Activated CD4-positive, alpha-beta T cell treated with anti-CD3 and anti-CD28 coated beads for 36 hours (primary cell): ENCODE data around the gene OPN1MW2. TPM values are rescaled to one million over a fixed set of nuclear protein-coding genes. Genes with fewer than 3 reads are reported as not detected.
A peak's percentile ranks its signal among the peaks of the same experiment; 100 is the strongest.
"Not testable (repeated sequence)": the region's sequence is repeated elsewhere in the genome, so short reads cannot be mapped to it uniquely, and the experiment has no call there.

ENCODE experiments used
- ATAC-seq: fragments of 200-7000 bp; cut with Tn5 transposase; one replicate; pipeline ENCODE4 v1.10.0; 2021; ENCODE audit warnings: mild to moderate bottlenecking, moderate library complexity
- CTCF ChIA-PET: fragments of 350-600 bp; sonication (Branson Sonifier 250); formaldehyde crosslinking; loops from one replicate; lab custom pipeline; 2021; ENCODE audit warnings: antibody characterized with exemption; lab: Charles Lee
- POLR2A ChIA-PET: fragments of 350-600 bp; sonication (Branson Sonifier 250); formaldehyde crosslinking; loops from one replicate; lab custom pipeline; 2021; ENCODE audit warnings: antibody characterized with exemption, inconsistent platforms; lab: Charles Lee
- DNase-seq: peaks from one replicate; pipeline ENCODE4 v3.0.0-alpha.2; 2020
- H3K27ac Mint-ChIP-seq: one replicate; pipeline ENCODE4 v1.8.0; 2021; ENCODE audit warnings: mixed read lengths
- H3K27me3 Mint-ChIP-seq: one replicate; pipeline ENCODE4 v1.8.0; 2021; ENCODE audit warnings: mixed read lengths
- H3K36me3 Mint-ChIP-seq: one replicate; pipeline ENCODE4 v1.8.0; 2021; ENCODE audit warnings: low read depth, mixed read lengths
- H3K4me1 Mint-ChIP-seq: one replicate; pipeline ENCODE4 v1.8.0; 2021; ENCODE audit warnings: mixed read lengths
- H3K4me3 Mint-ChIP-seq: one replicate; pipeline ENCODE4 v1.8.0; 2021; ENCODE audit warnings: mild to moderate bottlenecking, moderate library complexity, mixed read lengths
- H3K9me3 Mint-ChIP-seq: one replicate; pipeline ENCODE4 v1.8.0; 2021; ENCODE audit warnings: low read depth, mixed read lengths
- intact Hi-C, 2 experiments: fragments of 100-400 bp; cut with DNase I in 1 of 2; cut with micrococcal nuclease in 1 of 2; formaldehyde crosslinking; loops; one replicate each; pipeline versions ENCODE4 v1.14.2 to v1.15.1; 2022 to 2024; cut with DNase I, micrococcal nuclease
- total RNA-seq, 2 experiments: library from RNA; stranded (reverse); gene quantifications; one replicate each; pipeline ENCODE4 v1.2.3, GENCODE V29; 2021

The OPN1MW2 gene
- total RNA-seq, 2 experiments from 2014 or later, result not detected

DNA sequence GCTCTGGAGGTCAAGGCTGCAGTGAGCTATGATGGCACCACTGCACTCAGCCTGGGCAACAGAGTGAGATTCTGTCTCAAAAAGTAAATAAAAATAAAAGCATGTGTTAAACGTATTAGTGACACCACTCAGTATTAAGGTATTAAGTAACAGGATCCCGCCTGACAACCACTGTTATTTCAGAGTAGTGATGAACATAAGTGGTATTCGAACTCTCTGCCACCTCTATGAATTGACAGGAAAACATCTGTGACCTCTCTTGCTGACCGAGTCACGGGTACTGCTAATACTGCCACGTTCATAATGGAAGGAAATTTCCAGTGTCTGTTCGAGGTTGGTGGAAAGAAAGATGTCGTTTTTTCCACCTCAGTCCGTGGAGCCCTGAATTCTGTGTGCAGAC, 7.2 kb downstream of the OPN1MW2 start:
- CTCF ChIA-PET, H3K36me3 Mint-ChIP-seq, intact Hi-C loops, ATAC-seq, H3K27ac Mint-ChIP-seq, H3K27me3 Mint-ChIP-seq, DNase-seq, H3K4me3 Mint-ChIP-seq, POLR2A ChIA-PET, H3K4me1 Mint-ChIP-seq, H3K9me3 Mint-ChIP-seq: not testable (repeated sequence)

DNA sequence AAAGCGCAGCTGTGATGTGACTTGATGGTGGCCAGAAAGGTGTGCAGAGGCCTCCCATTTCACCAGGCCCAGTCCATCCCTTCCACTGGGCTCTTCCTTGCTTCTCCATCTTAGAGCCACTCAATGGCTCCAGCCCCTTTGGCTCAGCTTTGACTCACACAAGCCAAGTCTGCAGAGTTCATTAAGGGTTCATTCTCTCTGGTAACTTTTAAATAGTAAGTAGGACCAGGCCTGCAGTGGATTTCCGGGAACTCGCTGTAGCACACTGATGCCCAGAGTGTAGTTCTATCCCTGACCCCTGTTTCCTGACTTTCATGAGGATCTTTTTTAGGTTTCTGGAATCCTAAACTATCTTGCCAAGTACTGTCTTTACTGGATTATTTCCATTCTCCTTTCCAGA, 11.9 kb downstream of the OPN1MW2 start:
- H3K4me3 Mint-ChIP-seq, H3K9me3 Mint-ChIP-seq, H3K4me1 Mint-ChIP-seq, H3K27me3 Mint-ChIP-seq, intact Hi-C loops, CTCF ChIA-PET, ATAC-seq, DNase-seq, H3K27ac Mint-ChIP-seq, POLR2A ChIA-PET, H3K36me3 Mint-ChIP-seq: not testable (repeated sequence)

- POLR2A ChIA-PET, H3K9me3 Mint-ChIP-seq: not testable (repeated sequence)
Observed at GRCh38 chrX:154233620-154234019, 14.1 kb downstream of the OPN1MW2 start.

DNA sequence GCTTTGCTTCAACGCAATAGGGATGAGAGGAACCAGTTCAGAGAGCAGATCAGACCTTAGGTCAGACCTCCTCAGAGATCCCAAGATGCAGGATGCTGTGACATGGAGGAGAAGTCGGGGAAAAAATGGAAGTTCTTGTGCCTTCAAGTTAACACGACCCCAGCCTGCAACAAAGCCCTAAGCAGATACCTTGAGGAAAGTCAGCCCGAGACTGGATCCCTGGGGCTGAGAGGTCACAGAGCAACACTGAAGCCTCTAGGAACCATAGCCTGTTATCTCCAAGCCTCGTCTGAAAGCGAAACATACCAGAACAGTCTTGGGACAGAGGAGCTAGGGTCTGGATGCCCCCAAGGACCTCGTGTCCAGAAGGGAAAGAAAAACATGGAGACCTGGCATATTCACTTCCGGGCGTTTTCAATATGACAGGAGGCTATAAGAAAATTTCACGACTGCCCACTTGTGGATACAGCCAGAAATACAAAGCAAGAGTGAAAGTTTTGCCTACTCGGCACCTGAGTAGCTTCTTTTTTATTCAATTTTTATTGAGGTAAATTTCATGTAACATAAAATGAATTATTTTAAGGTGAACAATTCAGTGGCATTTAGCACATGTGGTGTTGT, 19.5 kb downstream of the OPN1MW2 start:
- ATAC-seq, result not testable (repeated sequence)

More at GRCh38 chrX:154233620-154234019, 14.1 kb downstream of the OPN1MW2 start:
- DNase-seq, CTCF ChIA-PET, H3K4me3 Mint-ChIP-seq, H3K27me3 Mint-ChIP-seq, H3K27ac Mint-ChIP-seq, intact Hi-C loops, H3K4me1 Mint-ChIP-seq, H3K36me3 Mint-ChIP-seq, ATAC-seq: not testable (repeated sequence)

GRCh38 chrX:154239982-154240503, 20.5 kb downstream of the OPN1MW2 start:
- DNase-seq, result peak; percentile 1
- ATAC-seq, H3K9me3 Mint-ChIP-seq, H3K4me1 Mint-ChIP-seq, POLR2A ChIA-PET, H3K4me3 Mint-ChIP-seq, H3K27ac Mint-ChIP-seq, H3K36me3 Mint-ChIP-seq, H3K27me3 Mint-ChIP-seq, intact Hi-C loops: not testable (repeated sequence)
- CTCF ChIA-PET, result interaction anchor here (0.7 to 0.8 kb wide), 2 partner anchors 68 to 79 kb away, joined by 3 read pairs; no protein-coding TSS in a partner anchor

More for the DNA sequence above, 19.5 kb downstream of the OPN1MW2 start:
- H3K36me3 Mint-ChIP-seq, H3K4me1 Mint-ChIP-seq, CTCF ChIA-PET, POLR2A ChIA-PET, H3K27ac Mint-ChIP-seq, H3K4me3 Mint-ChIP-seq, H3K27me3 Mint-ChIP-seq, H3K9me3 Mint-ChIP-seq, intact Hi-C loops: not testable (repeated sequence)
- DNase-seq, result peak; percentile 1

DNA sequence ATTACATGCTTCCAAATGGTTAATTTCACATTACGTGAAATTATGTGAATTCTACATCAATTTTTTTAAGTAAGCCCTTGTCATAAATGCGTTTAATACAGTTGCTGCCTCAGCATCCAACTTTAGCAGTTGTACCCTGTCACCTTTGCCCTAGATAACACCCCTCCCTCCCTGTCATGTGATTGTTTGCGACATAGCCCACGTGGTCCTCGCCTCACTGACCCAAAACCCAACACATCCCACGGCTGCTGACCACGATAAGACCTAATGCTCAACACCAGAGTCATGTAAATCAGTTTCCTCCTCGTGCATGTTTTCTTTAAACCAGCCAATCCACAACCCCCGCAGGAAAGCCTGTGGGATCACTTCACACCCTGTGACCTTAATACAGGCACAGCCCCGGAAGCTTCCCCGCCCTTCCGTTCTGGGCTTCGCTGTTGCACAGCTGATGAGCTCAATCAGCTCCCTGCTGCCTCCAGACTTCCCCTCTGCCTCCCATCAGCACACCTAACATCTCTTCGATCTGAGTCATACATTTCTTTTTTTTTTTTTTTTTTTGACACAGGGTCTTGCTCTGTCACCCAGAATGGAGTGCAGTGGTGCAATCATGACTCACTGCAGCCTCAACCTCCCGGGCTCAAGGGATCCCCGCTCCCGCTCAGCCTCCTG, 28.0 kb downstream of the OPN1MW2 start:
- H3K36me3 Mint-ChIP-seq, H3K4me3 Mint-ChIP-seq, H3K9me3 Mint-ChIP-seq, DNase-seq, H3K27me3 Mint-ChIP-seq, CTCF ChIA-PET, POLR2A ChIA-PET, intact Hi-C loops, H3K4me1 Mint-ChIP-seq, H3K27ac Mint-ChIP-seq: not testable (repeated sequence)
- peak; percentile 98 for ATAC-seq

DNA sequence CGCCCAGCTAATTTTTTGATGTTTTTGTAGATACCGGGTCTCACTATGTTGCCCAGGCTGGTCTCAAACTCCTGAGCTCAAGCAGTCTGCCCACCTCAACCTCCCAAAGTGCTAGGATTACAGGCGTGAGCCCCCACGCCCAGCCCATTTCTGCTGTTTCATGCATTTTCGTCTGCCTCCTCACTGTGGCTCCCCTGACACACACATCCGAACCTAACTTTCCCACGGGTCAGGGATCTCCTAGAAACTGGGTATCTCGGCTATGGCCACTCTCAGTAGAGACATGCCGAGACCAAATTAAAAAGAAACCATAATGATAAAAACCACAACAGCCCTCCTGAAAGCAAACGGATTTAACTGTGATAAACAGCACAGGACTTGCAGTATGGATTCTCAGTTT, 28.5 kb downstream of the OPN1MW2 start:
- DNase-seq, H3K36me3 Mint-ChIP-seq, H3K9me3 Mint-ChIP-seq, POLR2A ChIA-PET, H3K27me3 Mint-ChIP-seq, H3K4me1 Mint-ChIP-seq, intact Hi-C loops, H3K27ac Mint-ChIP-seq, H3K4me3 Mint-ChIP-seq, CTCF ChIA-PET: not testable (repeated sequence)
- peak; percentile 8 for ATAC-seq

DNA sequence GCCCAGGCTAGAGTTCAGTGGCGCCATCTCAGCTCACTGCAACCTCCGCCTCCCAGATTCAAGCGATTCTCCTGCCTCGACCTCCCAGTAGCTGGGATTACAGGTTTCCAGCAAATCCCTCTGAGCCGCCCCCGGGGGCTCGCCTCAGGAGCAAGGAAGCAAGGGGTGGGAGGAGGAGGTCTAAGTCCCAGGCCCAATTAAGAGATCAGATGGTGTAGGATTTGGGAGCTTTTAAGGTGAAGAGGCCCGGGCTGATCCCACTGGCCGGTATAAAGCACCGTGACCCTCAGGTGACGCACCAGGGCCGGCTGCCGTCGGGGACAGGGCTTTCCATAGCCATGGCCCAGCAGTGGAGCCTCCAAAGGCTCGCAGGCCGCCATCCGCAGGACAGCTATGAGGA, 37.7 kb downstream of the OPN1MW2 start, which contains the start of gene OPN1MW3:
OPN1MW3 (plus strand) TSS at position 301 of the 400 bp plus-strand sequence; CDS start at position 339, 38 bp downstream.
- H3K9me3 Mint-ChIP-seq, POLR2A ChIA-PET, H3K27me3 Mint-ChIP-seq, ATAC-seq, H3K4me3 Mint-ChIP-seq, H3K27ac Mint-ChIP-seq, DNase-seq, intact Hi-C loops, H3K4me1 Mint-ChIP-seq, CTCF ChIA-PET, H3K36me3 Mint-ChIP-seq: not testable (repeated sequence)

DNA sequence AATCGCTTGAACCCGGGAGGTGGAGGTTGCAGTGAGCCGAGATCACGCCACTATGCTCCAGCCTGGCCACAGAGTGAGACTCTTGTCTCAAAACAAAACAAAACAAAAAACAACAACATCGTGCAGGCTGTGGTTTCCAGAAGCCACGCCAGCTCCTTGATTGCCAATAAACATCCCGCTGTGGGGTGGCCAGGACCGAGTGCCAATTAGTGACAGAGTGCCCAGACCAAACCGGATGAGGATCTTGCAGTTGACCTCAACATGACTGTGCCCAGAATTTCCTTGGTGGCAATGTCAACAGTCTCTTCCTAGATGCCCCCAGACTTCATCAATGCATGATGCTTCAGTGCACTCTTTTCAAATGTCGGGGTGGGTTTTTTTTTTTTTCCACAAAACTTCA, 39.2 kb downstream of the OPN1MW2 start:
- ATAC-seq, POLR2A ChIA-PET, DNase-seq, intact Hi-C loops, H3K27me3 Mint-ChIP-seq, CTCF ChIA-PET, H3K36me3 Mint-ChIP-seq, H3K27ac Mint-ChIP-seq, H3K4me1 Mint-ChIP-seq, H3K9me3 Mint-ChIP-seq, H3K4me3 Mint-ChIP-seq: not testable (repeated sequence)

GRCh38 chrX:154263072-154263471, 43.5 kb downstream of the OPN1MW2 start:
- H3K9me3 Mint-ChIP-seq, H3K36me3 Mint-ChIP-seq, DNase-seq, CTCF ChIA-PET, intact Hi-C loops, H3K27me3 Mint-ChIP-seq, ATAC-seq, H3K27ac Mint-ChIP-seq, H3K4me3 Mint-ChIP-seq, POLR2A ChIA-PET, H3K4me1 Mint-ChIP-seq: not testable (repeated sequence)

DNA sequence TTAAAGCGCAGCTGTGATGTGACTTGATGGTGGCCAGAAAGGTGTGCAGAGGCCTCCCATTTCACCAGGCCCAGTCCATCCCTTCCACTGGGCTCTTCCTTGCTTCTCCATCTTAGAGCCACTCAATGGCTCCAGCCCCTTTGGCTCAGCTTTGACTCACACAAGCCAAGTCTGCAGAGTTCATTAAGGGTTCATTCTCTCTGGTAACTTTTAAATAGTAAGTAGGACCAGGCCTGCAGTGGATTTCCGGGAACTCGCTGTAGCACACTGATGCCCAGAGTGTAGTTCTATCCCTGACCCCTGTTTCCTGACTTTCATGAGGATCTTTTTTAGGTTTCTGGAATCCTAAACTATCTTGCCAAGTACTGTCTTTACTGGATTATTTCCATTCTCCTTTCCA, 49.7 kb downstream of the OPN1MW2 start:
- H3K36me3 Mint-ChIP-seq, H3K4me3 Mint-ChIP-seq, DNase-seq, H3K27me3 Mint-ChIP-seq, H3K4me1 Mint-ChIP-seq, POLR2A ChIA-PET, H3K27ac Mint-ChIP-seq, ATAC-seq, CTCF ChIA-PET, H3K9me3 Mint-ChIP-seq, intact Hi-C loops: not testable (repeated sequence)
